ENCODE results near the gene PARD3. TPM values are rescaled to one million over a fixed set of nuclear protein-coding genes. Genes with fewer than 3 reads are reported as not detected.

The PARD3 gene
- polyA plus RNA-seq, 3 donors, result 0.51 TPM; not detected in 2

GRCh38 chr10:34522546-34522945, 292.6 kb downstream of the PARD3 start:
- no CpG with 5 or more reads among the region's 6 CpGs for WGBS (ENCODE audit: insufficient coverage)
- H3K4me1 Mint-ChIP-seq, result peaks cover 2% of the 10 kb centered on the region
- H3K4me3 Mint-ChIP-seq, result no peak overlapping the region

GRCh38 chr10:34520510-34520909, 294.6 kb downstream of the PARD3 start:
- Histone ChIP-seq H2AFZ (ENCODE audit: insufficient read depth, low read depth, low read length, poor library complexity, severe bottlenecking) (no peak overlapping the region), H3K4me2 (replicated peaks; ENCODE audit: extremely low read depth, low read length, poor library complexity, severe bottlenecking) (no peak overlapping the region), H4K20me1 (ENCODE audit: insufficient read depth, low read length) (no peaks in the 10 kb centered on the region), H3K9ac (ENCODE audit: insufficient read depth, low read length, poor library complexity, severe bottlenecking) (no peak overlapping the region), H3K4me1 (ENCODE audit: control insufficient read depth in 1 of 2, insufficient read depth in 2 of 2, low read length in 2 of 2) (no peaks in the 10 kb centered on the region), H3K36me3 (replicated peaks in 1 of 2; ENCODE audit: control insufficient read depth in 1 of 2, insufficient read depth in 2 of 2, low read length in 2 of 2) (no peaks in the 10 kb centered on the region), H3K79me2 (ENCODE audit: insufficient read depth, low read length) (no peaks in the 10 kb centered on the region), H3K4me3 (replicated peaks in 1 of 3; ENCODE audit: low read depth in 2 of 3, low read length in 3 of 3) (no peak overlapping the region), H3K27me3 (ENCODE audit: control insufficient read depth in 2 of 2, insufficient read depth in 2 of 2, low read length in 2 of 2) (no peaks in the 10 kb centered on the region), H3K27ac (ENCODE audit: low read depth in 1 of 2, low read length in 2 of 2) (no peak overlapping the region), H3K9me3 (replicated peaks in 1 of 2; ENCODE audit: control insufficient read depth in 1 of 2, insufficient read depth in 1 of 2, low read length in 2 of 2) (no peaks in the 10 kb centered on the region)
- H3K4me3 Mint-ChIP-seq, result no peak overlapping the region
- no CpG with 5 or more reads among the region's 2 CpGs for WGBS (ENCODE audit: insufficient coverage)
- peaks cover 0 to 2% (median 0%) of the 10 kb centered on the region in 3 donors for H3K27me3 Mint-ChIP-seq (ENCODE audit: low read depth in 3 of 3)
- no peak for DNase-seq
- intact Hi-C loops (cut with micrococcal nuclease), result no loop called here
- no peak overlapping the region for H3K27ac Mint-ChIP-seq
- H3K36me3 Mint-ChIP-seq, result no peaks in the 10 kb centered on the region
- peaks cover 2% of the 10 kb centered on the region for H3K4me1 Mint-ChIP-seq
- TF ChIP-seq CTCF (IDR thresholded peaks at IDR 0.05), result no peak
- H3K9me3 Mint-ChIP-seq, result peaks cover 0 to 2% (median 0%) of the 10 kb centered on the region in 7 donors

More at GRCh38 chr10:34522546-34522945, 292.6 kb downstream of the PARD3 start:
- DNase-seq, result no peak
- Histone ChIP-seq H3K27me3 (ENCODE audit: control insufficient read depth in 2 of 2, insufficient read depth in 2 of 2, low read length in 2 of 2) (no peaks in the 10 kb centered on the region), H3K79me2 (ENCODE audit: insufficient read depth, low read length) (no peaks in the 10 kb centered on the region), H3K4me2 (replicated peaks; ENCODE audit: extremely low read depth, low read length, poor library complexity, severe bottlenecking) (no peak overlapping the region), H3K36me3 (replicated peaks in 1 of 2; ENCODE audit: control insufficient read depth in 1 of 2, insufficient read depth in 2 of 2, low read length in 2 of 2) (no peaks in the 10 kb centered on the region), H3K4me1 (ENCODE audit: control insufficient read depth in 1 of 2, insufficient read depth in 2 of 2, low read length in 2 of 2) (no peaks in the 10 kb centered on the region), H3K9ac (ENCODE audit: insufficient read depth, low read length, poor library complexity, severe bottlenecking) (no peak overlapping the region), H4K20me1 (ENCODE audit: insufficient read depth, low read length) (no peaks in the 10 kb centered on the region), H3K9me3 (replicated peaks in 1 of 2; ENCODE audit: control insufficient read depth in 1 of 2, insufficient read depth in 1 of 2, low read length in 2 of 2) (no peaks in the 10 kb centered on the region), H3K27ac (ENCODE audit: low read depth in 1 of 2, low read length in 2 of 2) (no peak overlapping the region), H3K4me3 (replicated peaks in 1 of 3; ENCODE audit: low read depth in 2 of 3, low read length in 3 of 3) (no peak overlapping the region), H2AFZ (ENCODE audit: insufficient read depth, low read depth, low read length, poor library complexity, severe bottlenecking) (no peak overlapping the region)
- H3K27ac Mint-ChIP-seq, result no peak overlapping the region
- no peaks in the 10 kb centered on the region for H3K36me3 Mint-ChIP-seq
- peaks cover 0 to under 1% (median 0%) of the 10 kb centered on the region in 7 donors for H3K9me3 Mint-ChIP-seq
- peaks cover 0 to 6% (median 0%) of the 10 kb centered on the region in 3 donors for H3K27me3 Mint-ChIP-seq (ENCODE audit: low read depth in 3 of 3)
- intact Hi-C loops (cut with micrococcal nuclease), result no loop called here
- no peak for TF ChIP-seq CTCF (IDR thresholded peaks at IDR 0.05)

Data from CD14-positive monocyte (primary cell).